Measurements from ENCODE around the gene PALM.

- TF ChIP-seq CTCF (conservative IDR thresholded peaks at IDR 0.05; ENCODE audit: low read length) (no peak), EZH2phosphoT487 (IDR thresholded peaks at IDR 0.05; ENCODE audit: borderline replicate concordance) (no peak)
Observed at GRCh38 chr19:661427-662196, 47.1 kb upstream of the PALM start.
